ENCODE data around the gene SLC48A1.
A peak's percentile ranks its signal among the peaks of the same experiment; 100 is the strongest.
"Not testable (repeated sequence)": the region's sequence is repeated elsewhere in the genome, so short reads cannot be mapped to it uniquely, and the experiment has no call there.

SLC48A1 gene

GRCh38 chr12:47811581-47812484 lies 38.8 kb downstream of the SLC48A1 start:
- no peak for DNase-seq (ENCODE audit: low read depth in 2 of 2)

DNA sequence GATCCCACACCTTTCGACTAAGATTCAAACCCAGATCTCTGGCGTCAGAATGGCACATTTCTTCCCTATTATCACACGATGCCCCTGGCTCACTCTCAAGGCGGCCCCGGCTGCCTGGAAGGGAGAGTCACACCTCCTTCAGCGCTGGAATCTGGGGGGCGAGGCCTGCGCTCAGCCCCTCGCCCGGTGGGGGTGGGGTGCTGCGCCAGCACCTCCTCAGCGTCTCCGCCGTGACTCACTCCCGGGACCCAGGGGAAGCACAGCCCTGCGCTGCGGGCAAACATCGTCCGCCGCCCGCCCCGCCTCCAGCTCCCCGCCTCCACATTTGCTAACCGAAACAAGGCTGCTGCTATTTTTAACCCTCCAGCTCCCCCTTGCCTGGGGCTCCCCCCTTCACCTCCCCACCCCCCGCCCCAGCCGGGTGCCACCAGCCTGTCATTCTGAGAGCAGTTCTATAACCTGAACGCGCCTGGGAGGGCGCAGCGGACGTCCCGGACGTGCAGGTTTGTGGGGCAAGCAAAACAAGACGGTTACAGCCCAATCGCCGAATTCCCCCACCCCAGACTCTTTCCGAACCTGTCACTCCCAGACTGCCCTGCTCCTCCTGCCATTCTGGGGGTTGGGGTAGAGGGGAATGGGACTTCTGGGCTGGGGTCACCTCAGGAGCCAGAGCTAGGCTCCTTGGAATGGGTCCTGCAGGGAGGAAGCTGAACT lies 39.9 kb downstream of the SLC48A1 start:
- DNase-seq (ENCODE audit: low read depth in 2 of 2) = peak; percentile 78 to 79

- no peak for DNase-seq (ENCODE audit: low read depth in 2 of 2)
Observed at GRCh38 chr12:47813511-47814196, 40.6 kb downstream of the SLC48A1 start.

- no peak for DNase-seq (ENCODE audit: low read depth in 2 of 2)
Observed at GRCh38 chr12:47814539-47815170, 41.6 kb downstream of the SLC48A1 start.

- DNase-seq (ENCODE audit: low read depth in 2 of 2) = not testable (repeated sequence)
Observed at GRCh38 chr12:47815447-47815846, 42.4 kb downstream of the SLC48A1 start.

DNA sequence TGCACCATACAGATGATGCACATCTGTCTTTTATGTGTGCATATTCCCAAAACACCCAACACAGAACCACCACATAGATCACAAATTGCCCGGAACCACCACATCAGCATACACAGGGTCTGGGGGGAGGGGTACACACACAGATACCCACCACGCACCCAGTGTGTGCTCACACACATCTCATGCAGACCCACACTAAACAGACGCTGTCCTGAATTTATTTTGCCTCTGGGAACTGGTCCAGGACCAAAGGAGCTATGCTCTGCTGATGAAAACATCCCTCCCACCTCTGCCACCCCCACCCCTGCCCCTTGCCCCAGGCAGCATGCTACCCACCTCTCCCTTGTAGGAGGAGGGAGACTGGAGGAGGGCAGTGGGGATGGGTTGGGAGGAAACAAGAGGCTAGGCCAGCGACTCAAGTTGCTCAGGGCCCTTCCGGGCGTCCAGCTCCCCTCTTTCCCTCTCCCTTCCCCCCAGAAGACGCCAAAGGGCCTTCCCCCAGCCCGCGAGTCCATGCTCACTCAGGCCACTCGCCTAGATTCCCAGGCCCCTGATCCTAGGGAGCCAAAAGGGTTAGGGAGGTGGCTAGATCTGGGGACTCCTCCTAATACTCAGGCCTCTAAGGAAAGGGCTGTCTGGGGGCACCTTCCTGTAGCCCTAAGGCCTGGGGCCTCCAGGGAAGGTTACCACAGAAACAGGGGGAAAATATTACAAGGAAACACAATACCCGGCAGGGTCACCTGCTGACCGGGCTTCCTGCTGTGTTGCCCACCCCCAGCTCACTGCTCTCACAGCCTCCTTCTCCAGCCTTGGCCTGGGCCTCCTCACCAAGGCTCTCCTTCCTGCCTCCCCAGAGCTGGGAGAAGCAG lies 43.6 kb downstream of the SLC48A1 start:
- no peak for DNase-seq (ENCODE audit: low read depth in 2 of 2)

DNA sequence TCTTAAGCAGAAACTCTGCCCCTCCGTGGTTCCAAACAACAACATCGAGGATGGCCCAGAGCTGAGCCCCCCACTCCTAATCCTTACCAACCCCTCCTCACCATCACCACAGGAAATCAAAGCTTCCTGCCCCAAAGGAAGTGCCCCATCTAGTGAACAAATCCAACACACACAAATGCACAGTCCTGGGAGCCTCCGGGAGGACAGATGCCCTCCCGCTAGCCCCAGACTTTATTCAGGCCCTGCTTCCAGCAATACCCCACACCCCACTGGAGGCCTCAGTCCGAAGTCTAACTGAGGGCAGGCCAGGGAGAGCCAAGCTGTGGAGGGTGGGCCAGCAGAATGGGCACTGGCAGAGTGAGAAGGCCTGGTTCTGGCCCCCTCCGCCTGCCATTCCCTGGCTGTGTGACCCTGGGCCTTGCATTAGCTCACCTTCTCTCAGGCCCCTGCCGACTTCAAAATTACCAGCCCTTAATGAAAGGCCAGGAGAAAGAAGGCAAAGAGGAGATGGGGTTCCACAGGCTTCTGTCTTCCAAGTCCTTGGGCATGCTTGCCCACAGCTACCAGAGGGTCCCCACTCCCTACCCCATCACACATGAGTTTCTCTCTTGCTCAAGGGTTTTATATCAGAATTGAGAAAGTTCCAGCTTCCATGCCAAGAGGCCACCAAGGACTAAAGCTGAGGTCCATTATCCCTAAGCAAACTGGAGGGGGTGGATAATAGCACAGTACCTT lies 44.4 kb downstream of the SLC48A1 start:
- no peak for DNase-seq (ENCODE audit: low read depth in 2 of 2)

DNA sequence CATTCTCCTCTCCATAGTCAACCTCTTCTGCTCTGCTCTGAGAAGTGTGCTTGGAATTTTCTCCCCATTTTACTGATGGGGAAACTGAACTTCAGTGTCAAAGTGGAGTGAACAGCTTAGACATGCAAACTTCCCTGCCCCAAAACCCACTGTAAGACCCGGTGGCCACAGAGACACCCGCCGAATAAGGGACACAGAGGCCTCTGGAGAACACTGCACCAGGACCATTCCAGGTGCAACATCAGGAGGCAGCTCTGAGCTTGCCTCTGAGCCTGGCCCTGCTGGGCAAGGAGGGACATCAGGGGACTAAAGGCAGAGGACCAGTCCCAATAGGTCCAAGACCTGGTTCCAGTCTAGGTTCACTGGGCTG lies 45.0 kb downstream of the SLC48A1 start:
- no peak for DNase-seq (ENCODE audit: low read depth in 2 of 2)

- DNase-seq (ENCODE audit: low read depth in 2 of 2) = no peak
Observed at GRCh38 chr12:47818467-47819137, 45.6 kb downstream of the SLC48A1 start.

- DNase-seq (ENCODE audit: low read depth in 2 of 2) = no peak
Observed at GRCh38 chr12:47819138-47819895, 46.3 kb downstream of the SLC48A1 start.

- DNase-seq (ENCODE audit: low read depth in 2 of 2) = no peak
Observed at GRCh38 chr12:47819896-47820630, 47.0 kb downstream of the SLC48A1 start, which contains the start of gene HDAC7. TSS of gene HDAC7 (minus strand) at chr12:47819903. CDS start at chr12:47819785, 118 bp downstream.

DNA sequence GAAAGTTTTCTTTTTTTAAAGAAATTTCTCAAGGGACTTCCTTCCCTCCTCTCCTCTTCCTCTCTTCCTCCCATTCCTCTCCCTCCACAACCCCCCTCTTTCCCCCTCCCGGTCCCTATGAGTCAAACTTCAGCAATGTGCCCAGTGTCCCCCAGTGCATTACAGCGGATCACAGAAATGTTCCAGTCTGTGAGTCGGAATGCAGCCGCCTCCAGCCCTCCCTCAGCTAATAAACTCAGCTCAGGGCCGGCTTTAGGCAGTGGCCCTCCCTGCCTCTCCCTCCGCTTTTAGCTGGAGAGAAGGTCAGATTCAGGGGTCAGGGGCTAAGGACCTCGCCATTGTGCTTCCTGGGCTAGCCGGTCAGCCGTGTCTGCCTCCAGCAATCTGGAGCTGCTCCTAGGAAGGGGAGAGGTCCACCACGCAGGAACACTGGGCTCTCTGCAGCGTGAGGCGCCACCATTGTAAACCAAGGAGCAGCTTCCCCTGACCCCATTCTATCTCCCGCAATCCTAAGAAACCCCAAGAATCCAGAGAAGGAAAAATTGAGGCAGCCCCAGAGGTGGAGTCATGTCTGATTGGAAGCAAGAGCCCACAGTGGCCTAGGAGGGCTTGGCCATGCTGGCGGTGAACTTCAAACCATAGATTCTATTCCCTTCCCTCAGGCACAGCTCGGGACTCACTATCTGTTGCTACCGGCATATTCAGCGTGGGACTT lies 47.8 kb downstream of the SLC48A1 start:
- DNase-seq (ENCODE audit: low read depth in 2 of 2) = no peak

DNA sequence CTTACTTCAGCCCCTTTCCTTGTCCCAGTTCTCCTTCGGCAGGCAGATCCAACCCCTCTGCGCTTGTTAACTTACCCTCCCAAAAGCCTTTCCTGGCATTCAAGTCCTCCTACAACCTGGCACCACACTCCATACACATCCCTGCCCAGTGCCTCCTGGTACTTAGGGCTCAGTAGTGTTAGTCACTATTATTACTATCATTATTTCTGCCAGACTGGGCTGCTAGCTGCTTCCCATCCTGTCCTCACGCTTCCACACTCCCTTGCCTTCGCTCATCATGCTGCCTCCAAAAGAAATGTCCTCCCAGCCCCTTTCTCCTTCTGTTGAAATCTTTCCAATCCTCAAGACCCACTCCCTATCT lies 48.3 kb downstream of the SLC48A1 start:
- no peak for DNase-seq (ENCODE audit: low read depth in 2 of 2)

- no peak for DNase-seq (ENCODE audit: low read depth in 2 of 2)
Observed at GRCh38 chr12:47822401-47822800, 49.4 kb downstream of the SLC48A1 start.

- no peak for DNase-seq (ENCODE audit: low read depth in 2 of 2)
Observed at GRCh38 chr12:47822863-47823262, 49.8 kb downstream of the SLC48A1 start.

- DNase-seq (ENCODE audit: low read depth in 2 of 2) = no peak
Observed at GRCh38 chr12:47823422-47824086, 50.5 kb downstream of the SLC48A1 start.

GRCh38 chr12:47824198-47824597 lies 51.2 kb downstream of the SLC48A1 start:
- no peak for DNase-seq (ENCODE audit: low read depth in 2 of 2)
